Heart right ventricle (tissue), 16 donors: ENCODE results near the gene LAMC2. TPM values are rescaled to one million over a fixed set of nuclear protein-coding genes. Genes with fewer than 3 reads are reported as not detected.

Experiments
- ATAC-seq, 8 donors: fragments of 200-7000 bp; cut with Tn5 transposase; one replicate each; pipeline ENCODE4 v1.9.1; 2020; ENCODE audit warnings: mild to moderate bottlenecking in 8 of 8, moderate library complexity in 8 of 8, moderate number of reproducible peaks in 1 of 8
- DNase-seq, 2 donors: peaks; one replicate each; pipeline ENCODE4 v3.0.0-alpha.2; 2020
- H3K27ac ChIP-seq, 10 donors: fragments of 200-600 bp; sonication (generic) in 2 of 10; one replicate each; pipeline versions ENCODE4 v1.5.0 to v1.8.0; 2020 to 2022; ENCODE audit warnings: mild to moderate bottlenecking in 3 of 10
- H3K27me3 ChIP-seq, 7 donors: fragments of 200-600 bp; one replicate each; pipeline ENCODE4 v1.8.0; 2021 to 2022; ENCODE audit warnings: mild to moderate bottlenecking in 2 of 7
- H3K36me3 ChIP-seq, 9 donors: fragments of 200-600 bp; sonication (generic) in 1 of 9; one replicate each; pipeline versions ENCODE4 v1.5.0 to v1.8.0; 2020 to 2022; ENCODE audit warnings: mild to moderate bottlenecking in 2 of 9
- H3K4me1 ChIP-seq, 9 donors: fragments of 200-600 bp; sonication (generic) in 1 of 9; one replicate each; pipeline versions ENCODE4 v1.5.0 to v1.8.0; 2020 to 2022; ENCODE audit warnings: mild to moderate bottlenecking in 4 of 9
- H3K4me3 ChIP-seq, 10 donors: fragments of 200-600 bp; sonication (generic) in 2 of 10; one replicate each; pipeline versions ENCODE4 v1.5.0 to v1.8.0; 2020 to 2022; ENCODE audit warnings: mild to moderate bottlenecking in 7 of 10, moderate library complexity in 2 of 10
- H3K9me3 ChIP-seq, 11 donors: fragments of 200-600 bp in 10 of 11; sonication (generic) in 2 of 11; one replicate each; pipeline versions ENCODE4 v1.5.0 to v1.8.0; 2013 to 2022; ENCODE audit warnings: mild to moderate bottlenecking in 2 of 11, control low read depth in 1 of 11, moderate library complexity in 1 of 11
- WGBS, 2 donors: extraction: QIAGEN DNeasy Blood & Tissue Kit; methylation state at CpG; one replicate each; pipeline ENCODE4 v1.1.7; 2013; ENCODE audit warnings: inconsistent platforms in 1 of 2; 5-methylcytosine and 5-hydroxymethylcytosine counted together
- intact Hi-C, 10 donors: fragments of 100-400 bp; cut with DNase I; formaldehyde crosslinking; loops; one replicate each; pipeline versions ENCODE4 v1.11.1 to v1.14.2; 2022
- polyA plus RNA-seq, 2 donors: library from polyadenylated mRNA; stranded (reverse); fragments of 200-250 nt; gene quantifications; one replicate each; pipeline ENCODE4 v1.2.3, GENCODE V29; 2013
- total RNA-seq, 10 donors: library from RNA; stranded (reverse); fragmentation: NEBNext Ultra II Directional in 3 of 10; extraction: Animal tissue kit (Norgen Biotek cat#: 25700) in 3 of 10; gene quantifications; one replicate each; pipeline versions ENCODE4 v1.2.1 to v1.2.4, GENCODE V29; 2021 to 2023
- TF ChIP-seq, protein P1 (sequence below), 9 donors: fragments of 200-600 bp; sonication (generic) in 2 of 9; IDR thresholded peaks; one replicate each; pipeline versions ENCODE4 v1.5.0 to v1.8.0; 2021 to 2022; ENCODE audit warnings: antibody characterized with exemption in 9 of 9, mild to moderate bottlenecking in 5 of 9, moderate library complexity in 1 of 9
- donor health status: Arrhythmogenic right ventricular cardiomyopathy.
- donor health status: ischemic (EF 13 %, LVEDD 7.1; RV severe dilation, severe dysfunction).
- donor health status: healthy with polysubstance abuse.
- donor health status: DM: no; HTN: yes; CAD: no.
- donor health status: DM: no; HTN: no; CAD: no.
- donor health status: ischemic (EF 25% LVEDD 6.9; RV normal size, moderate dysfunction).
- donor health status: ischemic (EF 25% LVEDD 5.7; RV mildly dilated, moderate dysfunction).
- donor health status: healthy.
- donor health status: DM: yes; HTN: yes; CAD: no.
- donor health status: Ischemic cardiomyopathy.
- donor health status: ischemic (EF 35%, LVEDD 5.7; RV mildly dilated, moderate dysfunction).
- donor health status: nonischemic (EF 11% LVEDD 7.7; RV severe dilation, severe dysfunction).
- donor health status: DM: yes; HTN: yes; CAD: no.
- donor health status: PGD.
- donor health status: ischemic (EF 29% LVEDD 5.4; RV normal size, mild dysfunction).
- donor health status: nonischemic (EF 23%, LVEDD 6.1; RV moderate dilation, normal function).

The LAMC2 gene
- total and polyA plus RNA-seq, 12 donors: 0.53 to 8.8 (median 1.6) TPM

DNA sequence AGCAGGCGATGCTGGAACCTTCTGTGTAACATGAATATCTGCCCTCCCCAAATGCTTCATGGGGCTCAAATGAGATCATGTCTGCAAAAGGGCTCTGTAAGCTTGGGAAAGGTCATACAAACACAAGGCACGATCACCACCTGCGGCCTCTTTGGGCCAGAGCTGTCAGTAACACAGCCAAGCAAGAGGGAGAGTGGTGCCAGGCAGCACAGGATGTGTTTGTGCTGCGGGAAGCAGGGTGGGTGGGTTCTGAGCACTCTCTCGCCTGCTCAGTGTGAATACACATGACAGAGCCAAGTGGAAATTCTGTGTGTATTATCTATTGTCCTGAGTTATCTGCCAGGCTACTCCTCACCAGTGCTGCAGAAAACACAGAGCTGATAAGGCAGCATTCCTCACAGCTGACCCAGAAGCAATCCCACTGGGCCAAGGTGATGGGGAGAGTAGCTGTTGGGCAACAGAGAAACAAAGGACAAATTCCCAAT is 101.2 kb downstream of the LAMC2 start:
- DNase-seq: peak; percentile 74 to 84
- Histone ChIP-seq H3K27me3 (no peaks in the 10 kb centered on the region), H3K4me1 (peaks cover 10 to 84% (median 56%) of the 10 kb centered on the region in 9 donors), H3K4me3 (no peak overlapping the region), H3K9me3 (peaks cover 0 to 4% (median 0%) of the 10 kb centered on the region in 11 donors), H3K27ac (peak overlapping the region; percentile 71 to 91 (median 84)), H3K36me3 (no peaks in the 10 kb centered on the region)
- intact Hi-C loops: loop anchor here in 5 of 10 donors (10.0 kb wide), 3 partner anchors 178 to 338 kb away; partner anchors contain the start of gene SMG7 (in 1 of the 5)
- ATAC-seq: peak; percentile 77 to 94 (median 90)
- WGBS, 2 donors: 19 to 24% methylated on average over 5 of the region's 5 CpGs
- TF ChIP-seq, protein P1, sequence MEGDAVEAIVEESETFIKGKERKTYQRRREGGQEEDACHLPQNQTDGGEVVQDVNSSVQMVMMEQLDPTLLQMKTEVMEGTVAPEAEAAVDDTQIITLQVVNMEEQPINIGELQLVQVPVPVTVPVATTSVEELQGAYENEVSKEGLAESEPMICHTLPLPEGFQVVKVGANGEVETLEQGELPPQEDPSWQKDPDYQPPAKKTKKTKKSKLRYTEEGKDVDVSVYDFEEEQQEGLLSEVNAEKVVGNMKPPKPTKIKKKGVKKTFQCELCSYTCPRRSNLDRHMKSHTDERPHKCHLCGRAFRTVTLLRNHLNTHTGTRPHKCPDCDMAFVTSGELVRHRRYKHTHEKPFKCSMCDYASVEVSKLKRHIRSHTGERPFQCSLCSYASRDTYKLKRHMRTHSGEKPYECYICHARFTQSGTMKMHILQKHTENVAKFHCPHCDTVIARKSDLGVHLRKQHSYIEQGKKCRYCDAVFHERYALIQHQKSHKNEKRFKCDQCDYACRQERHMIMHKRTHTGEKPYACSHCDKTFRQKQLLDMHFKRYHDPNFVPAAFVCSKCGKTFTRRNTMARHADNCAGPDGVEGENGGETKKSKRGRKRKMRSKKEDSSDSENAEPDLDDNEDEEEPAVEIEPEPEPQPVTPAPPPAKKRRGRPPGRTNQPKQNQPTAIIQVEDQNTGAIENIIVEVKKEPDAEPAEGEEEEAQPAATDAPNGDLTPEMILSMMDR (IDR thresholded peaks at IDR 0.05): no peak

DNA sequence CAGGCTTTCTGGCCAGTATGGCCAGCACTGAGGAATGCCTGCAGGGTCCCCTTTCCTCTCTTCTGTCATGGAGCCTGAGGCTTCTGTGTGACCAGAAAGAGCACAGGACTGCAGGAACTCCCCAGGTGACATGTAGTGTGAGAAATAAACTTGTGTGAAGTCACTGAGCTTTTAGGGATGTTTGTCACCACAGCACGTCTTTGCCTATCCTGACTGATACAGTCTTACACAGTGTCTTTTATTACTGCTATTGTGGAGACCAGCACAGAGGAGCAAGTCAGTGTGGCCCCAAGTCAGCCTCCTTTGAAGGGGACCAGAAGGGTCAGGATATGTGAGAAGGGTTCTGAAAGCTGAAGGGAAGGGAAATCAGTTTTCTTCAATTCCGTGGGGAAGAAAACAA is 102.5 kb downstream of the LAMC2 start:
- ATAC-seq (no peak), DNase-seq (no peak)
- Histone ChIP-seq H3K36me3 (no peaks in the 10 kb centered on the region), H3K4me3 (no peak overlapping the region), H3K27me3 (no peaks in the 10 kb centered on the region), H3K27ac (peak overlapping the region in 9 of 10 donors; percentile 68 to 91 (median 85)), H3K4me1 (peaks cover 3 to 71% (median 43%) of the 10 kb centered on the region in 9 donors), H3K9me3 (peaks cover 0 to 4% (median 0%) of the 10 kb centered on the region in 11 donors)
- TF ChIP-seq, protein P1 (IDR thresholded peaks at IDR 0.05): no peak
- 72 to 73% methylated on average over 2 of the region's 2 CpGs for WGBS, 2 donors
- intact Hi-C loops: loop anchor here in 5 of 10 donors (10.0 kb wide), 3 partner anchors 176 to 336 kb away; partner anchors contain the start of gene SMG7 (in 1 of the 5)

DNA sequence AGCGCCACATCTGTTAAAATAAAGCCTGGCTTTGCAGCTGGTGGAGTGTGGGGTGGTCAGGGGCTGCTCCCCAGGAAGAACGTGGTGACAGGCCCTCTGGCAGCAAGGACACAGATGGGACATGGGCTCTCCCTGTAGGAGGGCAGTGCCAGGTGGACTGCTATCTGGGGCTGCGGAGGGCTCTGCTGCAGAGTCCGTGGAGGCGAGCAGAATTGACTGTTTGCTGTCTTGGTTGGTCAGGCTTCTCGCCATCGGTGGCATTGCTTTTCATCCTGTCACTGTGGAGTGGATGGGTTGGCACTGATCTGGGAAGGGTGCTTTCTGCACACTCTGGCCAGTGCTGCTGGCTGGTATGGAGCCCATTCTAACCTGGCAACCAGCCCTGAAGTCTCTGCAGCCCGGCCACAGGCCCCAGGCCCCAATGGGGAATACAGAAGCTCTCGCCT is 103.0 kb downstream of the LAMC2 start:
- Histone ChIP-seq H3K4me1 (peaks cover 3 to 66% (median 39%) of the 10 kb centered on the region in 9 donors), H3K27me3 (no peaks in the 10 kb centered on the region), H3K4me3 (no peak overlapping the region), H3K27ac (peak overlapping the region in 9 of 10 donors; percentile 68 to 91 (median 85)), H3K36me3 (no peaks in the 10 kb centered on the region), H3K9me3 (peaks cover 0 to 4% (median 0%) of the 10 kb centered on the region in 11 donors)
- TF ChIP-seq, protein P1 (IDR thresholded peaks at IDR 0.05): no peak
- WGBS, 2 donors: 45 to 65% methylated on average over 9 of the region's 9 CpGs
- DNase-seq (peak; percentile 53 to 69), ATAC-seq (peak; percentile 13 to 64 (median 40))
- intact Hi-C loops: loop anchor here in 5 of 10 donors (10.0 kb wide), 3 partner anchors 176 to 336 kb away; partner anchors contain the start of gene SMG7 (in 1 of the 5)

GRCh38 chr1:183290628-183291027 is 104.6 kb downstream of the LAMC2 start:
- H3K27me3 ChIP-seq: no peaks in the 10 kb centered on the region
- intact Hi-C loops: loop anchor here in 1 of 10 donors (10.0 kb wide), 1 partner anchor 1224 kb away; no protein-coding TSS in a partner anchor
- WGBS, 2 donors: 80 to 87% methylated on average over 6 of the region's 6 CpGs
- H3K9me3 ChIP-seq: peaks cover 0 to 4% (median 0%) of the 10 kb centered on the region in 11 donors
- TF ChIP-seq, protein P1 (IDR thresholded peaks at IDR 0.05): no peak
- ATAC-seq (no peak), DNase-seq (no peak)
- H3K36me3 ChIP-seq: no peaks in the 10 kb centered on the region
- H3K27ac ChIP-seq: peak overlapping the region in 4 of 10 donors; percentile 54 to 88 (median 70)
- H3K4me3 ChIP-seq: no peak overlapping the region
- H3K4me1 ChIP-seq: peaks cover 3 to 59% (median 36%) of the 10 kb centered on the region in 9 donors
